Measurements from ENCODE around the gene MARCO. TPM values are rescaled to one million over a fixed set of nuclear protein-coding genes. Genes with fewer than 3 reads are reported as not detected.
A peak's percentile ranks its signal among the peaks of the same experiment; 100 is the strongest.

The MARCO gene
- total RNA-seq, 1 experiment from 2014 or later: 0.43 TPM

DNA sequence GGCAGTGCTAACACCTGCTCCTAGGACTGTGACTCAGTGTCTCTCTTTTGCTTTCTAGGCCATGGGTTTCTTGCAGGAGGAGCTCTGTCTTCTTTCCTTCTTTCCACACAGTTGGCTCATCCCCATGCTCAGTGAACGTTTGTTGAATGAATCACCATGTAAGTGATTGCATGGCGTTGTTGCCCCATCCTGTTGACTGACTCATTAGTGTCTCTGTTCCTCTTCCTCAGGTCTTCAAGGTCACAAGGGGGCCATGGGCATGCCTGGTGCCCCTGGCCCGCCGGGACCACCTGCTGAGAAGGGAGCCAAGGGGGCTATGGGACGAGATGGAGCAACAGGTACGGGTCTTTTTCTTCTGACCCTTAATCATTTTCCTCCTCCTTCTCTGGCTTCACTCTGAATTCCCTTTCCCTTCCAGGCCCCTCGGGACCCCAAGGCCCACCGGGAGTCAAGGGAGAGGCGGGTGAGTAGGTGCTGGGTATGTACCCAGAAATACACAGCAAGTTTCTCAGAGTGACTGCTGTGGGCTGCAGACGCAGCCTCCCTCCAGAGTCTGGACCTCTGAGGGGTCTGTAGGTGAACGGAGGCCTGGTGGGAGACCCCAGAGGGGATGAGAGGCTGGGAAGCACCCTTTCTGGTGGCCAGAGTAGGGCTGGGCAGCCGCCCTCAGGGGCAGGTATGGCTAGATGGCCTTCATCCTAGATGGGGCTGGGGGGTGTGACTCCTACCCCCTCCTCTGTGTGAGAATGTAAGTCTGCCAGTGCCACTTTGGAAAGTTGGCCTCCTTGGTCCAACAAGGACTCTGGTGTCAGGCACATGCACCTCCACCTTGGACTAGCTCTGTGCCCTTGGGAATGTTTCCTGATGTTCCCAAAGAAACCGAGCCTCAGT is 32.4 kb downstream of the MARCO start:
- H3K27me3 Mint-ChIP-seq (ENCODE audit: insufficient read depth, unreplicated experiment): peaks cover 9% of the 10 kb centered on the region
- Histone ChIP-seq H3K9me3 (no peaks in the 10 kb centered on the region), H3K36me3 (ENCODE audit: control insufficient read depth, insufficient read depth, low read length) (no peaks in the 10 kb centered on the region), H3K4me1 (0 out of 2 replicates have a peak, but pooled peaks cover 6% of the 10 kb centered on the region), H3K27me3 (replicated peaks; ENCODE audit: control insufficient read depth, insufficient read depth, low read length) (no peaks in the 10 kb centered on the region), H3K4me3 (ENCODE audit: low read depth, low read length) (no peak overlapping the region)
- POLR2A ChIA-PET: no interaction called here
- no peak overlapping the region for H3K27ac Mint-ChIP-seq (ENCODE audit: unreplicated experiment)
- TF ChIP-seq, protein P1, sequence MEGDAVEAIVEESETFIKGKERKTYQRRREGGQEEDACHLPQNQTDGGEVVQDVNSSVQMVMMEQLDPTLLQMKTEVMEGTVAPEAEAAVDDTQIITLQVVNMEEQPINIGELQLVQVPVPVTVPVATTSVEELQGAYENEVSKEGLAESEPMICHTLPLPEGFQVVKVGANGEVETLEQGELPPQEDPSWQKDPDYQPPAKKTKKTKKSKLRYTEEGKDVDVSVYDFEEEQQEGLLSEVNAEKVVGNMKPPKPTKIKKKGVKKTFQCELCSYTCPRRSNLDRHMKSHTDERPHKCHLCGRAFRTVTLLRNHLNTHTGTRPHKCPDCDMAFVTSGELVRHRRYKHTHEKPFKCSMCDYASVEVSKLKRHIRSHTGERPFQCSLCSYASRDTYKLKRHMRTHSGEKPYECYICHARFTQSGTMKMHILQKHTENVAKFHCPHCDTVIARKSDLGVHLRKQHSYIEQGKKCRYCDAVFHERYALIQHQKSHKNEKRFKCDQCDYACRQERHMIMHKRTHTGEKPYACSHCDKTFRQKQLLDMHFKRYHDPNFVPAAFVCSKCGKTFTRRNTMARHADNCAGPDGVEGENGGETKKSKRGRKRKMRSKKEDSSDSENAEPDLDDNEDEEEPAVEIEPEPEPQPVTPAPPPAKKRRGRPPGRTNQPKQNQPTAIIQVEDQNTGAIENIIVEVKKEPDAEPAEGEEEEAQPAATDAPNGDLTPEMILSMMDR (IDR thresholded peaks at IDR 0.05; ENCODE audit: insufficient read depth in 1 of 2, low read depth in 1 of 2, low read length in 1 of 2, severe bottlenecking in 1 of 2, unreplicated experiment in 1 of 2): no peak
- no peaks in the 10 kb centered on the region for H3K36me3 Mint-ChIP-seq (ENCODE audit: insufficient read depth, unreplicated experiment)
- intact Hi-C loops (cut with micrococcal nuclease; ENCODE audit: unreplicated experiment): no loop called here
- H3K4me3 Mint-ChIP-seq (ENCODE audit: unreplicated experiment): no peak overlapping the region
- peaks cover 1% of the 10 kb centered on the region for H3K4me1 Mint-ChIP-seq (ENCODE audit: low read depth, unreplicated experiment)
- no peaks in the 10 kb centered on the region for H3K9me3 Mint-ChIP-seq (ENCODE audit: unreplicated experiment)
- CTCF ChIA-PET: no interaction called here
- no TSS peak for BruUV-seq (replicated peaks)
- DNase-seq: peak in 1 of 2 experiments; percentile 17

DNA sequence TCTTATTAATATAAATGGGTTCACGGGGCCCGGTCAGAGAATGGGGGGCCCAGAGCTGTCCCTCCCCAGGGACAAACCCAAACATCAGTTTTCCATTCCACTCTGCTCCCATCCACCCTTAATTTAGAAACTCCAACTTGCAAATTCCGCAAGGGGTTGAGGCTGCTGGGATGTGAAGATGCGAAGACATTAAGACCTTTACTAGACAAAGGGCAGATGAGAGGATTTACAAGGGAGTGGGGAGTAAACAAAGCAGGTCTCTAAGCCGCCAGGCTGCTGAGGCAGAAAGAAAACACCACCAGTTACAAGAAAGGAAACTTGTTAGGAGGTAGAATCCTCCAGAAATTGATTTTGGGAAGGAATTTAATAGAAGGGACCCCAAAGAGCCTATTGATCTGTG is 33.1 kb downstream of the MARCO start:
- ChIA-PET POLR2A (no interaction called here), CTCF (no interaction called here)
- Histone ChIP-seq H3K4me1 (0 out of 2 replicates have a peak, but pooled peaks cover 4% of the 10 kb centered on the region), H3K27me3 (replicated peaks; ENCODE audit: control insufficient read depth, insufficient read depth, low read length) (no peaks in the 10 kb centered on the region), H3K4me3 (ENCODE audit: low read depth, low read length) (no peak overlapping the region), H3K9me3 (no peaks in the 10 kb centered on the region), H3K36me3 (ENCODE audit: control insufficient read depth, insufficient read depth, low read length) (no peaks in the 10 kb centered on the region)
- Mint-ChIP-seq H3K27ac (ENCODE audit: unreplicated experiment) (no peak overlapping the region), H3K4me3 (ENCODE audit: unreplicated experiment) (no peak overlapping the region), H3K36me3 (ENCODE audit: insufficient read depth, unreplicated experiment) (no peaks in the 10 kb centered on the region), H3K4me1 (ENCODE audit: low read depth, unreplicated experiment) (no peaks in the 10 kb centered on the region), H3K27me3 (ENCODE audit: insufficient read depth, unreplicated experiment) (peaks cover 9% of the 10 kb centered on the region), H3K9me3 (ENCODE audit: unreplicated experiment) (no peaks in the 10 kb centered on the region)
- DNase-seq: no peak
- BruUV-seq (replicated peaks): no TSS peak
- TF ChIP-seq, protein P1 (IDR thresholded peaks at IDR 0.05; ENCODE audit: insufficient read depth in 1 of 2, low read depth in 1 of 2, low read length in 1 of 2, severe bottlenecking in 1 of 2, unreplicated experiment in 1 of 2): no peak
- intact Hi-C loops (cut with micrococcal nuclease; ENCODE audit: unreplicated experiment): no loop called here

DNA sequence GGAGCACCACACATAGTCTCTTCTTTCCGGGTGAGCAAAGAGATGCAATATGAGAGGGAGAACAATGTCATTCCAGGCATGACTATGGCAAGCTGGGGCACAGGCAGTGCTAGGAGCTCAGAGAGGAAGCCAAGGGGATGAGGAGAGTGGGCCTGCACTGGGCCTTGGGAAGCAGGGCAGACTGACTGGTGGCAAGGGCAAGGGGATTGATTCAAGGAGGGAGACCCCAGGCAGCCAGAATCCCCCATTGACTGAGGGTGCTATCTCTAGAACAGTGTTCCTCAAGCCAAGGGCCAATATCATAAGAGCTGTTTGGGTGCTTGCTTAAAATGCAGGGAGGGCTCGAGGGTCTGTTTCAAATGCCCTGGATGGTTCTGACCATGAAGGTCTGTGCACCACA is 36.1 kb downstream of the MARCO start:
- intact Hi-C loops (cut with micrococcal nuclease; ENCODE audit: unreplicated experiment): no loop called here
- BruUV-seq (replicated peaks): no TSS peak
- H3K27me3 Mint-ChIP-seq (ENCODE audit: insufficient read depth, unreplicated experiment): peaks cover 9% of the 10 kb centered on the region
- H3K4me1 Mint-ChIP-seq (ENCODE audit: low read depth, unreplicated experiment): no peaks in the 10 kb centered on the region
- Histone ChIP-seq H3K4me1 (no peaks in the 10 kb centered on the region), H3K9me3 (no peaks in the 10 kb centered on the region), H3K27me3 (replicated peaks; ENCODE audit: control insufficient read depth, insufficient read depth, low read length) (no peaks in the 10 kb centered on the region), H3K4me3 (ENCODE audit: low read depth, low read length) (no peak overlapping the region), H3K36me3 (ENCODE audit: control insufficient read depth, insufficient read depth, low read length) (no peaks in the 10 kb centered on the region)
- no peaks in the 10 kb centered on the region for H3K9me3 Mint-ChIP-seq (ENCODE audit: unreplicated experiment)
- peak in 1 of 2 experiments; percentile 17 for DNase-seq
- H3K4me3 Mint-ChIP-seq (ENCODE audit: unreplicated experiment): no peak overlapping the region
- CTCF ChIA-PET: no interaction called here
- TF ChIP-seq, protein P1 (IDR thresholded peaks at IDR 0.05; ENCODE audit: insufficient read depth in 1 of 2, low read depth in 1 of 2, low read length in 1 of 2, severe bottlenecking in 1 of 2, unreplicated experiment in 1 of 2): no peak
- H3K27ac Mint-ChIP-seq (ENCODE audit: unreplicated experiment): no peak overlapping the region
- H3K36me3 Mint-ChIP-seq (ENCODE audit: insufficient read depth, unreplicated experiment): no peaks in the 10 kb centered on the region
- POLR2A ChIA-PET: no interaction called here
